ENCODE results near the gene CADM1. TPM values are rescaled to one million over a fixed set of nuclear protein-coding genes. Genes with fewer than 3 reads are reported as not detected.

Gene CADM1
- polyA plus RNA-seq, 1 donor (not counting 4 experiments of a cell fraction or from before 2014, with no cell fraction given): 9.5 TPM

GRCh38 chr11:115499891-115500290, 4.3 kb downstream of the CADM1 start:
- Histone ChIP-seq H3K4me3 (ENCODE audit: control insufficient read depth in 2 of 3, extremely low read depth in 1 of 3, insufficient read depth in 2 of 3, low read depth in 1 of 3, low read length in 3 of 3) (no peak overlapping the region), H4K20me1 (ENCODE audit: control insufficient read depth, extremely low read depth, insufficient read depth, low read length) (no peaks in the 10 kb centered on the region), H3K4me1 (ENCODE audit: control insufficient read depth, extremely low read depth, insufficient read depth, low read length) (peaks cover 15% of the 10 kb centered on the region), H3K27ac (ENCODE audit: control insufficient read depth, insufficient read depth, low read length) (no peak overlapping the region), H2AFZ (ENCODE audit: control insufficient read depth, low read length) (no peak overlapping the region), H3K9me3 (ENCODE audit: control insufficient read depth, low read depth, low read length) (no peaks in the 10 kb centered on the region), H3K9me1 (ENCODE audit: control insufficient read depth, extremely low read depth, insufficient read depth, low read length) (no peaks in the 10 kb centered on the region), H3K9ac (ENCODE audit: control insufficient read depth, extremely low read depth, insufficient read depth, low read length) (no peak overlapping the region), H3K79me2 (ENCODE audit: control insufficient read depth, insufficient read depth, low read length) (no peaks in the 10 kb centered on the region), H3K4me2 (ENCODE audit: control insufficient read depth, extremely low read depth, insufficient read depth, low read depth, low read length) (no peak overlapping the region), H3K27me3 (ENCODE audit: control insufficient read depth, extremely low read depth, insufficient read depth, low read length) (peaks cover 12% of the 10 kb centered on the region), H3K36me3 (ENCODE audit: control insufficient read depth in 2 of 2, extremely low read depth in 1 of 2, insufficient read depth in 2 of 2, low read length in 2 of 2) (no peaks in the 10 kb centered on the region)
- TF ChIP-seq EZH2 (IDR thresholded peaks at IDR 0.05; ENCODE audit: low read length) (no peak), CTCF (optimal IDR thresholded peaks at IDR 0.05 in 1 of 3, IDR thresholded peaks at IDR 0.05 in 1 of 3, conservative IDR thresholded peaks at IDR 0.05 in 1 of 3; ENCODE audit: extremely low read depth in 1 of 3, insufficient read depth in 2 of 3, low read length in 3 of 3) (no peak)
- DNase-seq (ENCODE audit: low read depth, low spot score) (no peak), FAIRE-seq (no peak)
- dilution Hi-C loops (cut with MboI; ENCODE audit: extremely low pct_ligation_motif_present, low sequenced_read_pairs): no loop called here

GRCh38 chr11:115499241-115499799, 4.9 kb downstream of the CADM1 start:
- Histone ChIP-seq H3K36me3 (ENCODE audit: control insufficient read depth in 2 of 2, extremely low read depth in 1 of 2, insufficient read depth in 2 of 2, low read length in 2 of 2) (no peaks in the 10 kb centered on the region), H2AFZ (ENCODE audit: control insufficient read depth, low read length) (no peak overlapping the region), H3K4me1 (ENCODE audit: control insufficient read depth, extremely low read depth, insufficient read depth, low read length) (peaks cover 11% of the 10 kb centered on the region), H3K4me2 (ENCODE audit: control insufficient read depth, extremely low read depth, insufficient read depth, low read depth, low read length) (no peak overlapping the region), H3K9me3 (ENCODE audit: control insufficient read depth, low read depth, low read length) (no peaks in the 10 kb centered on the region), H4K20me1 (ENCODE audit: control insufficient read depth, extremely low read depth, insufficient read depth, low read length) (no peaks in the 10 kb centered on the region), H3K79me2 (ENCODE audit: control insufficient read depth, insufficient read depth, low read length) (no peaks in the 10 kb centered on the region), H3K27ac (ENCODE audit: control insufficient read depth, insufficient read depth, low read length) (no peak overlapping the region), H3K27me3 (ENCODE audit: control insufficient read depth, extremely low read depth, insufficient read depth, low read length) (peaks cover 12% of the 10 kb centered on the region), H3K9ac (ENCODE audit: control insufficient read depth, extremely low read depth, insufficient read depth, low read length) (no peak overlapping the region), H3K4me3 (ENCODE audit: control insufficient read depth in 2 of 3, extremely low read depth in 1 of 3, insufficient read depth in 2 of 3, low read depth in 1 of 3, low read length in 3 of 3) (no peak overlapping the region), H3K9me1 (ENCODE audit: control insufficient read depth, extremely low read depth, insufficient read depth, low read length) (no peaks in the 10 kb centered on the region)
- DNase-seq (ENCODE audit: low read depth, low spot score): no peak
- dilution Hi-C loops (cut with MboI; ENCODE audit: extremely low pct_ligation_motif_present, low sequenced_read_pairs): no loop called here
- no peak for FAIRE-seq
- TF ChIP-seq EZH2 (IDR thresholded peaks at IDR 0.05; ENCODE audit: low read length) (no peak), CTCF (optimal IDR thresholded peaks at IDR 0.05 in 1 of 3, IDR thresholded peaks at IDR 0.05 in 1 of 3, conservative IDR thresholded peaks at IDR 0.05 in 1 of 3; ENCODE audit: extremely low read depth in 1 of 3, insufficient read depth in 2 of 3, low read length in 3 of 3) (no peak)

Data from keratinocyte (primary cell).